HCT116 (cell line): Measurements from ENCODE around the gene CCDC148.

Source experiments
- EZH2 ChIP-seq: fragments of 200-600 bp; sonication (generic); IDR thresholded peaks from 2 replicates; pipeline ENCODE4 v1.6.1; 2017; ENCODE audit warnings: antibody characterized with exemption, mixed run types
- FOSL1 ChIP-seq: IDR thresholded peaks from 2 replicates; pipeline ENCODE4 v1.6.1; 2012; ENCODE audit warnings: low read depth
- POLR2A ChIP-seq: IDR thresholded peaks from 2 replicates; pipeline ENCODE4 v1.7.0; 2011; ENCODE audit warnings: borderline replicate concordance; ENCODE audit not compliant: insufficient read depth, insufficient read length; ENCODE audit errors: extremely low read depth
- ZFX ChIP-seq: fragments of 450-650 bp; IDR thresholded peaks from 2 replicates; pipeline ENCODE4 v1.6.1; 2017
- ZNF274 ChIP-seq: fragments of 200-500 bp; sonication (Bioruptor generic); IDR thresholded peaks from 2 replicates; pipeline ENCODE4 v1.6.1; 2014; ENCODE audit warnings: mild to moderate bottlenecking, low read depth, low read length, inconsistent platforms
- TF ChIP-seq, protein P1 (sequence below), 3 experiments: fragments of 200-600 bp in 1 of 3; sonication (generic) in 1 of 3; IDR thresholded peaks in 2 of 3; conservative IDR thresholded peaks in 1 of 3; 2 replicates each; pipeline ENCODE4 v1.5.1; 2012 to 2017; ENCODE audit warnings: low read depth in 2 of 3, low read length in 2 of 3, antibody characterized with exemption in 1 of 3, borderline replicate concordance in 1 of 3, control low read depth in 1 of 3, mild to moderate bottlenecking in 1 of 3, mixed read lengths in 1 of 3, mixed run types in 1 of 3, moderate library complexity in 1 of 3; ENCODE audit not compliant: insufficient read depth in 1 of 3
- TF ChIP-seq, protein P2 (sequence below): IDR thresholded peaks from 2 replicates; pipeline ENCODE4 v1.6.1; 2012

DNA sequence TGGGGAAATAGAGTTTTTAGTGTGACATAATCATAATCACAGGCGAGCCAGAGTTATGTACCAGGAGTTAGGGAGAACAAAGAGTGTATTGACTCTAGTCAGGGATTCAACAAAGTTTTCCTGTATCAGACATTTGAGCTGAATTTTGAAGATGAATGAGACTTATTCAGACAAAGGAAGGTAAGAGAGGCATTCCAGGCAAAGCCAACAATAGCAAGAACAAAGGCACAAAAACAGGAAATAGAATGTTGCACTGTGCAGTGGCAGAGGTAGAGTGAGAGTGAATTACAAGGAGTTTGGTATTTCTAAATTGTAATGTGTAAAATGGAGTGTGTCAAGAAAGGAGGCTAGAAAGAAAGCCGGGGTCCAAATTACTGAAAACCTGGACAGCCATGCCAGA is 156.2 kb downstream of the CCDC148 start:
- TF ChIP-seq EZH2 (no peak), POLR2A (no peak), ZNF274 (no peak), ZFX (no peak), FOSL1 (no peak)
- TF ChIP-seq, protein P1, sequence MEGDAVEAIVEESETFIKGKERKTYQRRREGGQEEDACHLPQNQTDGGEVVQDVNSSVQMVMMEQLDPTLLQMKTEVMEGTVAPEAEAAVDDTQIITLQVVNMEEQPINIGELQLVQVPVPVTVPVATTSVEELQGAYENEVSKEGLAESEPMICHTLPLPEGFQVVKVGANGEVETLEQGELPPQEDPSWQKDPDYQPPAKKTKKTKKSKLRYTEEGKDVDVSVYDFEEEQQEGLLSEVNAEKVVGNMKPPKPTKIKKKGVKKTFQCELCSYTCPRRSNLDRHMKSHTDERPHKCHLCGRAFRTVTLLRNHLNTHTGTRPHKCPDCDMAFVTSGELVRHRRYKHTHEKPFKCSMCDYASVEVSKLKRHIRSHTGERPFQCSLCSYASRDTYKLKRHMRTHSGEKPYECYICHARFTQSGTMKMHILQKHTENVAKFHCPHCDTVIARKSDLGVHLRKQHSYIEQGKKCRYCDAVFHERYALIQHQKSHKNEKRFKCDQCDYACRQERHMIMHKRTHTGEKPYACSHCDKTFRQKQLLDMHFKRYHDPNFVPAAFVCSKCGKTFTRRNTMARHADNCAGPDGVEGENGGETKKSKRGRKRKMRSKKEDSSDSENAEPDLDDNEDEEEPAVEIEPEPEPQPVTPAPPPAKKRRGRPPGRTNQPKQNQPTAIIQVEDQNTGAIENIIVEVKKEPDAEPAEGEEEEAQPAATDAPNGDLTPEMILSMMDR (IDR thresholded peaks at IDR 0.05 in 2 of 3, conservative IDR thresholded peaks at IDR 0.05 in 1 of 3; ENCODE audit: borderline replicate concordance in 1 of 3, insufficient read depth in 1 of 3, low read depth in 2 of 3, low read length in 2 of 3): no peak
- TF ChIP-seq, protein P2, sequence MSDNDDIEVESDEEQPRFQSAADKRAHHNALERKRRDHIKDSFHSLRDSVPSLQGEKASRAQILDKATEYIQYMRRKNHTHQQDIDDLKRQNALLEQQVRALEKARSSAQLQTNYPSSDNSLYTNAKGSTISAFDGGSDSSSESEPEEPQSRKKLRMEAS: no peak
